ENCODE measurements around the gene NPY1R.

DNA sequence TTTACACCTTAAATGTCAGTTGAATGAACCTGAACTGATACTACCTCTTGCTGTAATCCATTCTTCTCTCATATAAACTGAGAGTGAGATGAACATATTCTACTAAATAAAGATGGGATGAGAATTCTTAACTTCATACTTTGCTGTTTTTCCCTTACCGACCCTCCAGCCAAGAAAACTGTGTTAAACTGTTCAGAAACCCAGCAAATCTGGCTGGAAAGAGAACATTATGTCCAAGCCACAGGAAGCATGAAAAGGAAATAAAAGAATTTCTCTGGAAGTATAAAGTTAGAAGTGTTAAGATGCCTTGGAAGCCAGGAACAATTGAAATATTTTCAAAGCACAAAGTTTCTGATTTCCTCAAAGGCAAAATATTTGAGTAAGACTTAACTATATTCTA lies 22.9 kb downstream of the NPY1R start:
- TF ChIP-seq, protein P1, sequence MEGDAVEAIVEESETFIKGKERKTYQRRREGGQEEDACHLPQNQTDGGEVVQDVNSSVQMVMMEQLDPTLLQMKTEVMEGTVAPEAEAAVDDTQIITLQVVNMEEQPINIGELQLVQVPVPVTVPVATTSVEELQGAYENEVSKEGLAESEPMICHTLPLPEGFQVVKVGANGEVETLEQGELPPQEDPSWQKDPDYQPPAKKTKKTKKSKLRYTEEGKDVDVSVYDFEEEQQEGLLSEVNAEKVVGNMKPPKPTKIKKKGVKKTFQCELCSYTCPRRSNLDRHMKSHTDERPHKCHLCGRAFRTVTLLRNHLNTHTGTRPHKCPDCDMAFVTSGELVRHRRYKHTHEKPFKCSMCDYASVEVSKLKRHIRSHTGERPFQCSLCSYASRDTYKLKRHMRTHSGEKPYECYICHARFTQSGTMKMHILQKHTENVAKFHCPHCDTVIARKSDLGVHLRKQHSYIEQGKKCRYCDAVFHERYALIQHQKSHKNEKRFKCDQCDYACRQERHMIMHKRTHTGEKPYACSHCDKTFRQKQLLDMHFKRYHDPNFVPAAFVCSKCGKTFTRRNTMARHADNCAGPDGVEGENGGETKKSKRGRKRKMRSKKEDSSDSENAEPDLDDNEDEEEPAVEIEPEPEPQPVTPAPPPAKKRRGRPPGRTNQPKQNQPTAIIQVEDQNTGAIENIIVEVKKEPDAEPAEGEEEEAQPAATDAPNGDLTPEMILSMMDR (IDR thresholded peaks at IDR 0.05; ENCODE audit: low read depth, low read length): no peak
- TF ChIP-seq EZH2phosphoT487 (IDR thresholded peaks at IDR 0.05; ENCODE audit: low read depth): no peak

All from OCI-LY3 (cell line).